NOMO-1 (cell line): ENCODE data around the gene COMMD7.
"Not testable (repeated sequence)": the region's sequence is repeated elsewhere in the genome, so short reads cannot be mapped to it uniquely, and the experiment has no call there.

Experiments used
- DNase-seq, 2 experiments: peaks; one replicate each; lab custom pipeline; 2025; ENCODE audit not compliant: unreplicated experiment in 2 of 2; lab: John Stamatoyannopoulos, UW

COMMD7 gene

DNA sequence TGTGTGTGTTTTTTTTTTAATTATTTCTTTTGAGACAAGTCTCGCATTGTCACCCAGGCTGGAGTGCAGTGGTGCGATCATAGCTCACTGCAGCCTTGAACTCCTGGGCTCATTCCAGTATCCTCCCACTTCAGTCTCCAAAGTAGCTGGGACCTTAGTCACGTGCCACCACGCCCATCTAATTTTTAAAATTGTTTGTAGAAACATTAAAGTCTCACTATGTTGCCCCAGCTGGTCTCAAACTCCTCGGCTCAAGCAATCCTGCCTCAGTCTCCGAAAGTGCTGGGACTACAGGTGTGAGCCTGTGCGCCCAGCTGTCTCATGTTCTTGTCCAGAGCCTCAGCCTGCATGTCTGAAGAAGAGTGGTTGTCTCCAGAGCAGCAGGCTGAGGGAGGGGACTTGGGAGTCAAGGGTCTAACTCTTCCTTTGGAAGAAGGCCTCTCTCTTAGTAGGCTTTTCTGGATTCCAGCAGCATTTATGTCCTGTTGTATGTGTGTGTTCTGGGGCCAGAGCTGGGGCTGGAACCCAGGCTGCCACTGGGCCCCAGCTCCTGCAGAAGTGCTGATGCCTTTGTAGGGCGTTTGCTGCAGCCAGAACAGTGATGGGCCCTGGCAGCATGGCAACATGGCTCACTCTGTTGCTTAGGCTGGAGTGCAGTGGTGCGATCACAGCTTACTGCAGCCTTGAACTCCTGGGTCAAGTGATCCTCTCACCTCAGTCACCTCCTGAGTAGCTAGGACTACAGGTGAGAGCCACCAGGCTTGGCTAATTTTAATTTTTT is 24.3 kb upstream of the COMMD7 start:
- no peak for DNase-seq

DNA sequence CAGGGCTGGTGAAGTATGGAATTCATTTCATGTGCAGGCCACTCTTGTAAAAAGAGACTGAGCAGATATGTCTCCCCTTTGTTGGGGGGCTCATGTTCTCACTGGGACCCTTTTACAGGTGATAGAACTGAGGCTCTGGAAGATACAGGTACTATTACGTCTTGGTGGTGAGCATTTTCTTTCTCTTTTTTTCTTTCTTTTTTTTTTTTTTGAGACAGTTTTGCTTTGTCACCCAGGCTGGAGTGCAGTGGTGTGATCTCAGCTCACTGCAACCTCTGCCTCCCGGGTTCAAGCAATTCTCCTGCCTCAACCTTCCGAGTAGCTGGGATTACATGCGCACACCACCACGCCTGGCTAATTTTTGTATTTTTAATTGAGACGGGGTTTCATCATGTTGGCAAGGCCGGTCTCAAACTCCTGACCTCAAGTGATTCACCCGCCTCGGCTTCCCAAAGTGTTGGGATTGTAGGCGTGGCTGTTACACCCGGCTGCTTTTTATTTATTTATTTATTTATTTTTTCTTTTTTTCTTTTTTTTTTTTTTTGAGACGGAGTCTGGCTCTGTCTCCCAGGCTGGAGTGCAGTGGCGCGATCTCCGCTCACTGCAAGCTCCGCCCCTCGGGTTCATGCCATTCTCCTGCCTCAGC is 22.1 kb upstream of the COMMD7 start:
- not testable (repeated sequence) for DNase-seq

- no peak for DNase-seq
These were observed 21.0 kb upstream of the COMMD7 start for GRCh38 chr20:32764005-32764960.

DNA sequence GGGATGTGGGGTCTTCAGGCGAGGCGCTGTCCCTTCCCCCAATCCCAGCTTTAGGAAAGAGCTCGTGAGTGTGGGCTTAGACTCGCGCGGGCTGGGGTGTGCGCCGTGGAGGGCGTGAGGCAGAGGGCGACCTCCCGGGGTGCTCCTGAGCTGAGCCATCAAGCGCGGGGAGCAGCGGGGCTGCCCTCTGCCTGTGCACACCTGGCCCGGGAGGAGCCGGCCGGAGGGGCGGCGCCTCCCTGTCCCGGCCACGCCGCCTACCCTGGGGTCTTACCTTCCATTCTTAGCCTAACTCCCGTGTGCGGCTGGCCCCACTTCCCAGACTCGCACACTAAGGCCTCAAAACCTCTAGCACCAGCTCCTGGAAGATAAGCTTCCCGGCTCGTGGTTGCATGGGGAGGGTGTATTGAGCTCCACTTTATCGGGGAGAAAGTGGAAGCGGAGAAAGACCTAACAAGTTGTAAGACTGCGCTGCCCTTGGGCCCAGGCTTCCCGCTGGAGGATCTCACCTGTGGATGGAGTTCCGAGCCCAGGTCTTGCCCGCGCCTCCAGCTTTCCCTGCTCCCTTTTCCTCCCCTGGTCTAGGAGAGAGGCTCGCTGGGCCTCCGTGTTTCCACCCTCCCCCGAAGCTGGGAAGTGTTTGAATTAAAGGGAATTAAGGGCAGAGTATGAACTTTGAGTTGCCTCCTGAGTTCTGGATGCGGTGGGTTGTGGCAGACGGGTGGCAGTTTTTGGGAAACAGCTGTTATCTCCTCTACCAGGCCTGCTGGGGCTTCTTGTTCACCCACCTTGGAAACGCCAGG is 20.1 kb upstream of the COMMD7 start:
- no peak for DNase-seq

- DNase-seq: peak in 1 of 2 experiments; percentile 14
These were observed 19.5 kb upstream of the COMMD7 start for GRCh38 chr20:32762754-32763201.

GRCh38 chr20:32761831-32762753 is 18.8 kb upstream of the COMMD7 start, which contains the start of gene DNMT3B:
Gene DNMT3B (plus strand): TSS chr20:32762385. CDS start chr20:32780324, 17,939 bp downstream.
- peak; percentile 49 to 70 for DNase-seq

DNA sequence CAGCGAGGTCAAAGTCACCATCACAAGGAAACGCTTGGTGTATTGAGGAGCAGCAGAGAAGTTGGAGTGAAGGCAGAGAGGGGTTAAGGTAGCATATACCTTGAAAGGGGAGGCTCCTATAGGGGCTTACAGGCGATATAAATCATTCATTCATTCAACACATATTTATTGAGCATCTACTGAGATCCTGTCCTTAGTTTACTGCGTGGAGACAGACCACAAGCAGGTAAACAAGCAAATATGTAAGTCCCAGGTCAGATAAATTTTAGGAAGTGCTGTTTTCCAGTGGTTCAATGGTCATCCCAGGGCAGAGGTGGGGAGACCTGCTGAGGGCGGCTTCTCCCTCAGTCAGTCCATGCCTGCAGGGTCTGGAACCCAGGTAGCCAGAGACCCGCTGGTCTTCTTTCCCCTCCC is 18.2 kb upstream of the COMMD7 start:
- DNase-seq: no peak

- DNase-seq: no peak
These were observed 12.9 kb upstream of the COMMD7 start for GRCh38 chr20:32756156-32756555.

- DNase-seq: no peak
These were observed 10.5 kb upstream of the COMMD7 start for GRCh38 chr20:32753731-32754130.

- peak in 1 of 2 experiments; percentile 22 for DNase-seq
These were observed 9.4 kb upstream of the COMMD7 start for GRCh38 chr20:32752458-32753250.

DNA sequence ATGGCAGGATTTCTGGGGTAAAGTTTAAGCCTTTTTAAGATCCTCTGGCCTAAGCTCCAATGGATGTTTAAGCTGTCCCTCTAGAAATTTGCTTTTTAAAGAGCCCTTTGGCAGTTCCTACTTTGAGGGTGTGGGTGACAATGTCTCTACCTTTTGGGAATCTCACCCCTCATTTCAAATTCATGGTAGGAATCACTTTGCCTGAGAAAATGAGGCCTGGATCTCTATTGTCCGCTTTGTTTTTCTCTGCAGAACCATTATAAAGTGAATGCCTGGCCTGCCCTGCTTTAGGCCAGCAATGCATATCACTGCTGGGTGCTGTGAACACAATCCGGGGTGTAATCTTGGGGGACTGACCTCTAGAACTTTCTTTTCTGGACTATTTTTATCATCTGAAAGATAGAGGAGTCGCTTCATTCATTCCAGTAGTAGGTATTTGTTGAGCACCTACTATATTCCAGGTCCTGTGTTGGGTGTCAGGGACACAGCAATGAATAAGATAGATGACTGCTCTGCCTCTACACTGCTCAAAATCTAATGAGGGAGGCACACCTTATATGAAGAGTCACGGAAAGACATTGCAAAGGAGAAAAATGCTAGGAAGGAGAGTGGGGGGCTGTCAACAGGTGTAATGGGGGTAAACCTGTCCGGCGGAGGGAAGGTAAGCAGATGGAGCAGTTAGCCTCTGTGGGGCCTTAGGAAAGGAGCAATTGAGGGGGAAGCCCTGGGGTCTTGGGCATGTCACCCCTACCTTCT is 8.6 kb upstream of the COMMD7 start:
- no peak for DNase-seq

DNA sequence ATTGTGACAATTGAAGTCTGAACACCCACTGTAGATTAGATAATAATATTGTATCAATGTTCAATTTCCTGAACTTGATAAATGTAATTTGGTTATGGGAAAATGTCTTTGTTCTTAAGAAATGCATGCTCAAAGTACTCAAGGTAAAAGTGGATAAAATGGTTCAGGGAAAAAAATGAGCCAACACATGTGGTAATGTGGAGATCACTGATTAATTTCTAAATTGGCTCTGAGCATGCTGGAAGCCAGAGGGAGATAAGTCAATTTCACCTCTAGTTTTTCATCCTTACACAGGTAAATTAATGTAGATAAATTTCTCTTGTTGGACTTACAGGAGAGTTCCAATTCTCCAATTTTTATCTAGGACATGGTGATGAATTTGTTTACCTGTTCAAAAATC is 8.0 kb upstream of the COMMD7 start:
- no peak for DNase-seq

DNA sequence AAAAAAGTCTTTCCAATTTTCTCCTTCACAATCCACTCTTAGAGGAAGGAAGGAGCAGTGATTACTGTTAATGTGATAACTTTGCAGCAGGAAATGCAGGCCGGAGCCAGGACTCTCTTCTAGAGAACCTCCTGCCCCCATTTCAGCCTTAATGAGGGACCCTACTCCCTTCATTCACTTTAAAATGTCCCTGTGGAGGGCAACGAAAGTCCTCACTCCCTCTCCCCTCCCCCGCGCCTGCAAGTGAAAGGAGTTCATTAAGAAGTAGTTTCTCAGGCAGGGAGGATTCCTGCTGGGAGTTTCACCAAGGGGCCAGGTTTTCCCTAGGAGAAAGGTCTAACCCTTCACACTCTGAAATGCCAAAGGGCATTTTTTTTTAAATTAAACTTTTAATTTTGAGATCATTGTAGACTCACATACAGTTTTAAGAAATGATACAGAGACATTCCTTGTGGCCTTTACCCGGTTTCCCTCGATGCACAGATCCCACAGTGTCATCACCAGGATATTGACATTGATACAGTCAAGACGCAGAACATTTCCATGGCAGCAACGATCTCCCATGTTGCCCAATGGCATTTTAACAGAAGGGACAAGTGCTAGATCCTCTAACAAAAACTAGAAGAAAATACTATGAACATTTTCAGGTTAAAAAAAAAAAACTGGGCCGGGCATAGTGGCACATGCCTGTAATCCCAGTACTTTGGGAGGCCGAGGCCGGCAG is 6.8 kb upstream of the COMMD7 start:
- DNase-seq: no peak

DNA sequence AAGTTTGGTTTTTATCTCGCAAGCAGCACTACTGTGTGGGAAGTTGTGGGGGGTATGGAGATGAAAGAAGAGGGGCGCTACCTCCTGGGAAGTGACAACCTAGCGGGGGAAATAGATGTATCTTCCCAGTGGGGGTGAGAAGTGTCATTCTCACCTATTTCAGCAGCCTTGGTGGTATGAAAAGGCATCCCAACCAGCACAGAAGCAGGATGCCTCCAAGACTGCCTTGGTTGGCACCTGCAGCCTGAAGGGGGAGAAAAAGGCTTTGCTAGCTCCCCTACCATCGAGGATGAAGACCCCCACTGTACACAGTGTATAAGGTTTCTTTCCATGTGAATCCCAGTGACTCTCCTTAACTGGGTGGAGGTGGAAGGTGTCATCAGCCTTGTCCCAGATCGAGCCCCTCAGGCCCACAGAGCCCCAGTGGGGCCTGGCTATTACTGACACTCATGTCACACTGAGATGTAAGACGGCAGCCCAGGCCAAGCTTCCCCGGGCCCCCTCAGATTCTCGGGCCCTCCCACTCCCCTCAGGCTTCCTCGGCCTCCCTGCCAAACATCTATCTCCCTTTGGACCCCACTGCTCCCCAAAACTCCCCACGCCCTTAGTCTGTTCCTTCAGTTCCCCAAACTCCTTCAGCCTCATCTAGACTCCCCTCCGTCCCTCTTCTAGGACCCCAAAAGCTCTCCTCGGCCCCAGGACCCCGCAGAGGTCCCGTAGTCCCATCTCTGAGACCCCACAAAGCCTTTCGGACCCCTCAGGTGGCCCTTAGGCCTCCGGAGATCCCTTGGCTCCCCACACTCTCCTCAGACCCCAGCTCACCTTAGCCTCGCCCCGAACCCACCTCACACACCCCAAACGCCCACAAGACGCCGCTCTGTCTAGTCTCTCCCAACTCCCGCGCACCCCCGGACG is 688 bp downstream of the COMMD7 start:
- DNase-seq: no peak

GRCh38 chr20:32741151-32741550 is 2.1 kb downstream of the COMMD7 start:
- no peak for DNase-seq
